ENCODE data around the gene GMCL1. TPM values are rescaled to one million over a fixed set of nuclear protein-coding genes. Genes with fewer than 3 reads are reported as not detected.

GMCL1 gene
- total and polyA plus RNA-seq, 2 of the 13 experiments (the other 11 are each of a cell fraction or from before 2014, with no cell fraction given): 18.7 to 24.0 TPM

- TF ChIP-seq ZNF775 (CRISPR knock-in tag; IDR thresholded peaks at IDR 0.05; ENCODE audit: borderline replicate concordance) (no peak), KLF13 (CRISPR knock-in tag; IDR thresholded peaks at IDR 0.05) (no peak), ZBTB34 (CRISPR knock-in tag; IDR thresholded peaks at IDR 0.05) (no peak), ZMAT5 (CRISPR knock-in tag; IDR thresholded peaks at IDR 0.05; ENCODE audit: borderline replicate concordance, low read depth) (no peak), FOXP1 (IDR thresholded peaks at IDR 0.05) (no peak), FOXP1 (CRISPR knock-in tag; IDR thresholded peaks at IDR 0.05) (peak; percentile 46; the same call in 1 of the 2 replicates), ZNF326 (CRISPR knock-in tag; IDR thresholded peaks at IDR 0.05; ENCODE audit: borderline replicate concordance) (no peak), ZNF441 (CRISPR knock-in tag; IDR thresholded peaks at IDR 0.05; ENCODE audit: borderline replicate concordance) (no peak), MAFG (CRISPR knock-in tag; IDR thresholded peaks at IDR 0.05) (no peak), ZNF83 (CRISPR knock-in tag; IDR thresholded peaks at IDR 0.05; ENCODE audit: borderline replicate concordance) (no peak), ZNF746 (CRISPR knock-in tag; IDR thresholded peaks at IDR 0.05) (no peak), ZBTB37 (CRISPR knock-in tag; IDR thresholded peaks at IDR 0.05) (no peak), ATF1 (CRISPR knock-in tag; IDR thresholded peaks at IDR 0.05) (no peak), SYNCRIP (IDR thresholded peaks at IDR 0.05; ENCODE audit: insufficient read depth, low read depth, low read length) (no peak), CBX5 (CRISPR knock-in tag; IDR thresholded peaks at IDR 0.05; ENCODE audit: borderline replicate concordance) (peak; percentile 57; the same call in 1 of the 2 replicates), E2F2 (CRISPR knock-in tag; IDR thresholded peaks at IDR 0.05; ENCODE audit: borderline replicate concordance) (no peak), HHEX (CRISPR knock-in tag; IDR thresholded peaks at IDR 0.05) (no peak), GLI4 (CRISPR knock-in tag; IDR thresholded peaks at IDR 0.05; ENCODE audit: borderline replicate concordance) (no peak), ARNTL (CRISPR knock-in tag; IDR thresholded peaks at IDR 0.05) (no peak), EHMT2 (IDR thresholded peaks at IDR 0.05; ENCODE audit: borderline replicate concordance, low read depth, low read length) (0 out of 2 replicates have a peak, but pooled peaks have one; percentile 62), PHF20 (CRISPR knock-in tag; IDR thresholded peaks at IDR 0.05) (no peak), ZNF879 (CRISPR knock-in tag; IDR thresholded peaks at IDR 0.05) (no peak), TRIM24 (CRISPR knock-in tag; IDR thresholded peaks at IDR 0.05) (peak; percentile 78), ZNF234 (CRISPR knock-in tag; conservative IDR thresholded peaks at IDR 0.05) (no peak), THAP8 (CRISPR knock-in tag; IDR thresholded peaks at IDR 0.05; ENCODE audit: borderline replicate concordance) (no peak), ZNF460 (CRISPR knock-in tag; IDR thresholded peaks at IDR 0.05; ENCODE audit: borderline replicate concordance) (no peak), ZNF121 (CRISPR knock-in tag; IDR thresholded peaks at IDR 0.05) (no peak)
These were observed 97.5 kb downstream of the GMCL1 start (continued) for GRCh38 chr2:69926849-69927515.
